Nephron progenitor cell (in vitro differentiated cells): ENCODE data around the gene RALY.

Experiments
- DNase-seq: peaks from one replicate; pipeline ENCODE4 v3.0.0; 2021
- H3K27ac Mint-ChIP-seq: 2 replicates; pipeline ENCODE4 v1.8.0; 2021; ENCODE audit warnings: mild to moderate bottlenecking, moderate library complexity, mixed read lengths
- H3K27me3 Mint-ChIP-seq: 2 replicates; pipeline ENCODE4 v1.8.0; 2021; ENCODE audit warnings: mild to moderate bottlenecking, low read depth, mixed read lengths; ENCODE audit not compliant: poor library complexity
- H3K36me3 Mint-ChIP-seq: 2 replicates; pipeline ENCODE4 v1.8.0; 2021; ENCODE audit warnings: low read depth, mixed read lengths
- H3K4me1 Mint-ChIP-seq: 2 replicates; pipeline ENCODE4 v1.8.0; 2021; ENCODE audit warnings: mixed read lengths
- H3K4me3 Mint-ChIP-seq: 2 replicates; pipeline ENCODE4 v1.8.0; 2021; ENCODE audit warnings: mild to moderate bottlenecking, moderate library complexity, mixed read lengths
- H3K9me3 Mint-ChIP-seq: 2 replicates; pipeline ENCODE4 v1.8.0; 2021; ENCODE audit warnings: mild to moderate bottlenecking, moderate library complexity, mixed read lengths
- TF ChIP-seq, protein P1 (sequence below): fragments of 200-600 bp; sonication (generic); IDR thresholded peaks from 2 replicates; pipeline ENCODE4 v1.5.0; 2021; ENCODE audit warnings: antibody characterized with exemption

RALY gene

DNA sequence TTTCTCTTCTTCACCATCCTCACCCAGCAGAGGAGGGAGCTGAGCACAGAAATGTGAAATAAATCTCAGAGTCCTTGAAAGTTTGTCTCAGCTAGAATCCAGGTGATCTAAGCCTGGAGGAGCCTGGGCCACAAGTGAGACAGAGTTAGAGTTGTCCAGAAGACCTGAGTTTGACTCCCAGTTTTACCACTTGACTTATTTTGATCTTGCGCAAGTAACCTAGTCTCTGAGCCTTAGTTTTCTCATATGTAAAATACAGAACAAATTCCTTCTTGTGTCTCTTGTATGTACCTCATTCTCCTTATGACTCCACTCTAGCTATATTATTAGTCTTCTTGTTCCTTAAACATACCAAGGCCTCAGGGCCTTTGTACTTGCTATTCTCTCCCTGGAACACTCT lies 36.7 kb downstream of the RALY start:
- Mint-ChIP-seq H3K36me3 (peaks cover 50% of the 10 kb centered on the region), H3K4me1 (peaks cover 36% of the 10 kb centered on the region), H3K27ac (no peak overlapping the region), H3K27me3 (peaks cover 2% of the 10 kb centered on the region), H3K9me3 (no peaks in the 10 kb centered on the region), H3K4me3 (no peak overlapping the region)
- no peak for DNase-seq
- TF ChIP-seq, protein P1, sequence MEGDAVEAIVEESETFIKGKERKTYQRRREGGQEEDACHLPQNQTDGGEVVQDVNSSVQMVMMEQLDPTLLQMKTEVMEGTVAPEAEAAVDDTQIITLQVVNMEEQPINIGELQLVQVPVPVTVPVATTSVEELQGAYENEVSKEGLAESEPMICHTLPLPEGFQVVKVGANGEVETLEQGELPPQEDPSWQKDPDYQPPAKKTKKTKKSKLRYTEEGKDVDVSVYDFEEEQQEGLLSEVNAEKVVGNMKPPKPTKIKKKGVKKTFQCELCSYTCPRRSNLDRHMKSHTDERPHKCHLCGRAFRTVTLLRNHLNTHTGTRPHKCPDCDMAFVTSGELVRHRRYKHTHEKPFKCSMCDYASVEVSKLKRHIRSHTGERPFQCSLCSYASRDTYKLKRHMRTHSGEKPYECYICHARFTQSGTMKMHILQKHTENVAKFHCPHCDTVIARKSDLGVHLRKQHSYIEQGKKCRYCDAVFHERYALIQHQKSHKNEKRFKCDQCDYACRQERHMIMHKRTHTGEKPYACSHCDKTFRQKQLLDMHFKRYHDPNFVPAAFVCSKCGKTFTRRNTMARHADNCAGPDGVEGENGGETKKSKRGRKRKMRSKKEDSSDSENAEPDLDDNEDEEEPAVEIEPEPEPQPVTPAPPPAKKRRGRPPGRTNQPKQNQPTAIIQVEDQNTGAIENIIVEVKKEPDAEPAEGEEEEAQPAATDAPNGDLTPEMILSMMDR, result no peak

DNA sequence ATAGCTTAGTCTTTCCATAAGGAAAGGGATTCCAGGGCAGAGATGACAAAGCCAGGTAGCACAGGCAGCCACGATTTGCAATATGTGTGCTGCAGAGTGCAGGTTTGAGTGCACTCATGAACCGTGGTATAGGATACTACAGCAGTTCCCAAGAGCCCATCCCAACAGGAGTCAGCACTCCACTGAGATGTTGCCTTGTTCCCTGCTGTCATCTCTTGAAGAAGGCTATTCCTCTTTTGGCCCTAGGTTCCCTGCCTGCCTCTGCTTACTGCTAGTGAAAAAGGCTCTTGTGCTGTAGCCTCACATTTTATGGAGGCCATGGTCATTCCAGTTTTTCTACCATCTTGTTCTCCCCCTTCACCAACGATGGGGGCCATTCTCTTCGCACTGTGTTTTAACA lies 40.2 kb downstream of the RALY start:
- H3K36me3 Mint-ChIP-seq, result peaks cover 46% of the 10 kb centered on the region
- peaks cover 2% of the 10 kb centered on the region for H3K27me3 Mint-ChIP-seq
- TF ChIP-seq, protein P1, result no peak
- H3K9me3 Mint-ChIP-seq, result no peaks in the 10 kb centered on the region
- no peak overlapping the region for H3K4me3 Mint-ChIP-seq
- no peak for DNase-seq
- H3K27ac Mint-ChIP-seq, result peak overlapping the region; percentile 98
- H3K4me1 Mint-ChIP-seq, result peaks cover 44% of the 10 kb centered on the region

DNA sequence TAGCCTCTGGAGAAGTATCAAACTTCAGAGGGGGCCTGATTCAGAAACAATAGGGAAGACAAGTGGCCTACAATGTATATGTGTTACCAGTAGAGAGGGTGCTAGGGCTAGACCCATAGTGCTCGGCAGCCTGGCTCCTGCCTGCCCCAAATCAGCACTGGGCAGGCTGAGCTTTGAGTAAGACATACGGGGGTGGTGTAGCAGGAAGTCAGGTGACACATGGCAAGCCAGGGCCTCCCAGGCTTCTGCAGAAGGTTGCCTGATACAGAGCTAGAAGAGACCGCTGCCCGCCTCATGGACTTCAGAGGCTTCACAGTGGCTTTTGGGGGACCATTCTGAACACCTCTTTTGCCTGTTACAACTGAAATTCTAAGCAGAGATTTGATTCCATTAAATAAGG lies 43.4 kb downstream of the RALY start:
- TF ChIP-seq, protein P1, result no peak
- Mint-ChIP-seq H3K9me3 (no peaks in the 10 kb centered on the region), H3K4me1 (peaks cover 65% of the 10 kb centered on the region), H3K27ac (no peak overlapping the region), H3K4me3 (no peak overlapping the region), H3K27me3 (peaks cover 2% of the 10 kb centered on the region), H3K36me3 (peaks cover 27% of the 10 kb centered on the region)
- DNase-seq, result no peak

DNA sequence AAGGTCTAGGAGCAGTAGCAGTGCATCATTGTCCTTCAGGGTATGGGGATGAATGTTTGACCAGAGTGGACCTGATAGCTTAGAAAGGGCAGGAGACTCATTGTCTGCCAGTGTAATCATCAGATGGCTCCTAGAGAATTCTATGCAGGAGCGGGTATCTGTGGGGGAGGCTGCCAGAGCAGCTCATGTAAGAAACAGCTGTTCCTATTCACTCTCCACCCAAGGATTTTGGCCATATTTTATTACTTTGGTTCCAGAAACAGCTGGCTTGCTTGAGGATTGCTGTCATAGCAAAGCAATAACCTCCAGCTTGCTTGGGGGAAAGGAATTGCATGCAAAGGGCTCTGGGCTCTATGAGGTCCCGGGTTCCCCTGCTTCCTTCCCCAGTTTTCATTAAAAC lies 44.1 kb downstream of the RALY start:
- Mint-ChIP-seq H3K9me3 (no peaks in the 10 kb centered on the region), H3K4me1 (peaks cover 65% of the 10 kb centered on the region), H3K27ac (no peak overlapping the region), H3K36me3 (peaks cover 21% of the 10 kb centered on the region), H3K4me3 (no peak overlapping the region), H3K27me3 (peaks cover 2% of the 10 kb centered on the region)
- DNase-seq, result no peak
- TF ChIP-seq, protein P1, result no peak

DNA sequence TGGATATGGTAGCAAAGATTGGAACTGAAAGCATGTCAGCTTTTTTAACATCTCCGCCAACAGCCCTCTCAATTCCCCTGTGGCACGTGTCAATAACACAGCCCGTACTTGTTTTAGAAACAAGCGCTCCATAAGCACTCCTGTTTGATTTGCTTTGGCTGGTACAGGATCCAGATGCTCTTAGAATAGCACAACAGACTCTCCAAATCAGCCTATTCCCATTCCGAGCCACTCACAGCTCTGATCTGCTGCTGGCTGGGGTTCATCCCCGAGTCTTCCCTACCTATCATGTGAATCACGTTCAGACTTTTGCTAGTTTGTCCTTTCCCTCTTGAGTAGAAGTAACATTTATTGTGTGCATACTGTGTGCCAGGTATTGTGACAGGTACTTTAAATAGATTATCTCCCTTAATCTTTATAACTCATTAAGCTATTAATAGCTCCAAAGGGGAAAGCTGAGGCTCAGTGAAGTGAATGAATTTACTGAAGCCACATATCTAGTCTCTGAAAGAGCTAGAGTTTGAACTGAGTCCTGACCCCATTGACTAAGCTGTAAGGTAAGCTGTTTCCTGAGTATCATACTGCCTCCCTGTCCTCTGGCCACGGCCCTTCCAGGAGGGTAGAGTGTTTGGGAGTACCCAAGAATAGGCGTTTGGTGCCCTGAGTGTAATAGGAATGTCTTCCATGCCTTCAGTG lies 46.7 kb downstream of the RALY start:
- Mint-ChIP-seq H3K9me3 (no peaks in the 10 kb centered on the region), H3K27me3 (no peaks in the 10 kb centered on the region), H3K27ac (peak overlapping the region; percentile 29), H3K4me3 (no peak overlapping the region), H3K36me3 (peaks cover 7% of the 10 kb centered on the region), H3K4me1 (peaks cover 72% of the 10 kb centered on the region)
- DNase-seq, result no peak
- TF ChIP-seq, protein P1, result no peak

DNA sequence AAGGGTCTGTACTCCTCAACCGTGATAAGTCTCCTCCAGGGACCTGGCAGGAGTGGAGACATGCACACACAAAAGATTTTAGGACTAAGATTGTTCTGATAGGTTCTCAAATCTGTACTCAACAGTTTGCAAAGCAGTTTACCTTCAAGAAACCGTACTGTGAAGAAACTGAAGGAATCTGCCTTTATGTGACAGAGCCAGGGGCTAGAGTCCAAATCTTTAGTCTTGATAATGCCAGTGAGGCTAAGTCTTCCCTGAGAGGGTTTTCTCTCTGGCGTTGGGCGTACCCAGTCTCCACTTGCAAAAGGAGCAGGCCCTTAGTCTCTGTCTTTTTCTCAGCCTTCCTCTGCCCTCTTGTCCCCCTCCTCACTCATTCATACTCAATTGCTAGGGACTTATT lies 47.5 kb downstream of the RALY start:
- TF ChIP-seq, protein P1, result no peak
- H3K27ac Mint-ChIP-seq, result peak overlapping the region; percentile 29
- DNase-seq, result no peak
- no peaks in the 10 kb centered on the region for H3K27me3 Mint-ChIP-seq
- H3K4me1 Mint-ChIP-seq, result peaks cover 73% of the 10 kb centered on the region
- H3K4me3 Mint-ChIP-seq, result no peak overlapping the region
- H3K9me3 Mint-ChIP-seq, result no peaks in the 10 kb centered on the region
- peaks cover 7% of the 10 kb centered on the region for H3K36me3 Mint-ChIP-seq
